ENCODE results near the gene CYTH1.
"Not testable (repeated sequence)": the region's sequence is repeated elsewhere in the genome, so short reads cannot be mapped to it uniquely, and the experiment has no call there.

CYTH1 gene

GRCh38 chr17:78785663-78786057 is 3.6 kb upstream of the CYTH1 start:
- DNase-seq = no peak

- peak; percentile 46 for DNase-seq
These were observed 3.1 kb upstream of the CYTH1 start for GRCh38 chr17:78785011-78785662.

GRCh38 chr17:78784352-78784751 is 2.3 kb upstream of the CYTH1 start:
- DNase-seq = no peak

GRCh38 chr17:78783711-78784324 is 1.7 kb upstream of the CYTH1 start:
- DNase-seq = peak; percentile 62

- DNase-seq = peak; percentile 65
These were observed 775 bp downstream of the CYTH1 start for GRCh38 chr17:78781104-78781892.

- no peak for DNase-seq
These were observed 1.7 kb downstream of the CYTH1 start for GRCh38 chr17:78780335-78780734.

GRCh38 chr17:78779850-78780249 is 2.2 kb downstream of the CYTH1 start:
- DNase-seq = no peak

GRCh38 chr17:78779286-78779651 is 2.8 kb downstream of the CYTH1 start:
- DNase-seq = not testable (repeated sequence)

- DNase-seq = no peak
These were observed 4.2 kb downstream of the CYTH1 start for GRCh38 chr17:78777881-78778280.

- DNase-seq = peak; percentile 66
These were observed 7.0 kb downstream of the CYTH1 start for GRCh38 chr17:78774956-78775571.

- DNase-seq = no peak
These were observed 7.6 kb downstream of the CYTH1 start for GRCh38 chr17:78774453-78774852.

GRCh38 chr17:78771758-78772382 is 10.2 kb downstream of the CYTH1 start:
- no peak for DNase-seq

- no peak for DNase-seq
These were observed 12.8 kb downstream of the CYTH1 start for GRCh38 chr17:78769196-78769773.

- DNase-seq = no peak
These were observed 14.3 kb downstream of the CYTH1 start for GRCh38 chr17:78767806-78768205.

GRCh38 chr17:78766743-78767294 is 15.3 kb downstream of the CYTH1 start:
- DNase-seq = no peak

- no peak for DNase-seq
These were observed 15.8 kb downstream of the CYTH1 start for GRCh38 chr17:78766225-78766624.

GRCh38 chr17:78765821-78766220 is 16.3 kb downstream of the CYTH1 start:
- no peak for DNase-seq

GRCh38 chr17:78764871-78765270 is 17.2 kb downstream of the CYTH1 start:
- DNase-seq = no peak

- no peak for DNase-seq
These were observed 18.5 kb downstream of the CYTH1 start for GRCh38 chr17:78763561-78763960.

- no peak for DNase-seq
These were observed 20.2 kb downstream of the CYTH1 start for GRCh38 chr17:78761789-78762406.

GRCh38 chr17:78759969-78760352 is 22.1 kb downstream of the CYTH1 start:
- peak; percentile 59 for DNase-seq
